RCC 7860 (cell line): ENCODE results near the gene FOXP4.

ENCODE experiments used
- DNase-seq: peaks from one replicate; pipeline ENCODE4 v3.0.0-alpha.2; 2015; ENCODE audit warnings: low spot score
- FAIRE-seq: peaks from 2 replicates; lab custom pipeline; 2012; peaks lifted over from hg19 to GRCh38; lab: Jason Lieb, UNC

The FOXP4 gene

DNA sequence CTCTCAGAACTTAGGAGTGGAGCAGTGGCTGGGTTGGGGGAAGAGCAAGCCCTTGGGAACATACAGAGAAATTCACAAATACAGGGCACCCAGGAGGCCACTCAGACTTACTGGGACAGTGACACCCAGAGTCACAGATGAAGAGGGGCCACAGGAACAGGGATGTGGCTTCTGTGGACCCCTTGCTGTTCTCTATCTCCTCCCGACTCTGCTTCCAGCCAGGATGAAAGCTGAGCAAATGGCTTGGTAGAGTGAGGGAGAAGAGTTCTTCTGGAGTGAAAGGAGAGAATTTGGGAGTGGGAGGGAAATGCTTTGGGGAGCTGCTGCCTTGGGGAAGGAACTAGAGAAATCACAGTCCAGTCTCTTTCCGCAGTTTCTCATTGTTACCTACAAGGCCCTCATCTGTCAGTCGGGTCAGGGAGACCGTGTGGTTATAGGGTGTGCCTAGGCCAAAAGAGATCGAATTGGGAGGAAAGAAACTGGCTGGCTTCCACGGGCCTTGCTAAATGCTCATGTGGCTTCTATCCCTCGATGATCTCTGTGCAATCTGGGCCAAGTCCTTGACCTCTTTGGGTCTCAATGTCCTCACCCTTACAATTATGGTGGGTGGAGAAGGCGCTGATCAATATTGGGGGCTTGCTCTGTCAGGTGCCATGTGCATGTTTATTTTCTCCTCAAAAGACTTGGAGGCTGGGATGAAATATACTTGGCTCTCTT lies 17.0 kb downstream of the FOXP4 start:
- FAIRE-seq (no peak), DNase-seq (no peak)

- no peak for FAIRE-seq
- no peak for DNase-seq
These were observed 18.4 kb downstream of the FOXP4 start for GRCh38 chr6:41564448-41565142.

DNA sequence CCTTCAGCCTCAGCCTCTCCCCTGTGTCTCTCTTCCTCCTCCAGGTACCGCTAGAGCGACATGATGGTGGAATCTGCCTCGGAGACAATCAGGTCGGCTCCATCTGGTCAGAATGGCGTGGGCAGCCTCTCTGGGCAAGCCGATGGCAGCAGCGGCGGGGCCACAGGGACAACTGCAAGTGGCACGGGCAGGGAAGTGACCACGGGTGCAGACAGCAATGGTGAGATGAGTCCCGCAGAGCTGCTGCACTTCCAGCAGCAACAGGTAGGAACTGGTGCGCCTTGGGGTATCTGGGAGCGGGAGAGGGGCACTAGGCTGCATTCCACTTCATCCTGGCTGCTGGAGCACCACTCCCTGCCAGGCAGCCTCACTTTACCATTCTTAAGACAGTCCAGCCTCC lies 19.5 kb downstream of the FOXP4 start:
- no peak for DNase-seq
- FAIRE-seq = no peak

DNA sequence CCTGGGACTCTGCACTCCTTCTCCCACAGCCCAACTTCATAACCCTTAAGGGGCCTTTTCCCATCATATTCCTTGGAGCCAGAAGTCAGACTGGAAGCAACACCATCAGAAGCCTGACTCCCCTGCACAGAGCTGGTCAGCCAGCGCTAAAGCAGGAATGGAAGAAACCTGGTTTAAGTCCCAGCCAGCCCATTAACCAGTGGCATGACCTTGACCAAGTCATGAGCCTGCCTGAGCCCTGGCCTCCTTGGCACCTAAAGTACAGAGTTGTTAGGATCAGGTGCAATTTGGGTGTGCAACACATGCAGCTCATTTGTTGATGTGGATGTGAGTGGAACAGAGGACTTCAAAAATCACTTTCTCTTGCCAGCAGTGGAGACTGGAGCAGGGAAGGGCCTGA lies 20.8 kb downstream of the FOXP4 start:
- FAIRE-seq = no peak
- no peak for DNase-seq

GRCh38 chr6:41567684-41568083 lies 21.5 kb downstream of the FOXP4 start:
- FAIRE-seq = no peak
- no peak for DNase-seq

DNA sequence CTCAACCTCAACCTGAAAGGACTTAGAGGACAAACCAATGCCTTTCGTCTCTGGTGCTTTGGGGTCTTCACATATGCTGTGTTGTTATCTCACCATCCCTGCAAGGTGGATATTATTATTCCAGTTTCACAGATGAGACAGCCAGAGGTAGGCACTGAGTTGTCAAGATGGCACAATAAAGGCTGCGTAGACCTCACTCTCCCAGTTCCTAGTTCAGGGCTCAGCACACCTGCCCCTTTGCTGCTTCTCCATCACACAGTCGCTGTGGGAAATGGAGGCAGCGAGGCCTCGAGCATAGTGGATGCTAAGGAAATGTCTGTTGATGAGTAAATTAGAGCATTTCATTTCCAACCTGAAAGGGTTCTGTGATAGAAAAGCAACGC lies 22.0 kb downstream of the FOXP4 start:
- FAIRE-seq = no peak

GRCh38 chr6:41568585-41569384 lies 22.6 kb downstream of the FOXP4 start:
- FAIRE-seq (no peak), DNase-seq (no peak)

More for the DNA sequence above, 22.0 kb downstream of the FOXP4 start:
- DNase-seq = no peak

- FAIRE-seq (no peak), DNase-seq (no peak)
These were observed 24.1 kb downstream of the FOXP4 start for GRCh38 chr6:41570259-41570615.

GRCh38 chr6:41571021-41571780 lies 25.0 kb downstream of the FOXP4 start:
- DNase-seq (no peak), FAIRE-seq (no peak)

DNA sequence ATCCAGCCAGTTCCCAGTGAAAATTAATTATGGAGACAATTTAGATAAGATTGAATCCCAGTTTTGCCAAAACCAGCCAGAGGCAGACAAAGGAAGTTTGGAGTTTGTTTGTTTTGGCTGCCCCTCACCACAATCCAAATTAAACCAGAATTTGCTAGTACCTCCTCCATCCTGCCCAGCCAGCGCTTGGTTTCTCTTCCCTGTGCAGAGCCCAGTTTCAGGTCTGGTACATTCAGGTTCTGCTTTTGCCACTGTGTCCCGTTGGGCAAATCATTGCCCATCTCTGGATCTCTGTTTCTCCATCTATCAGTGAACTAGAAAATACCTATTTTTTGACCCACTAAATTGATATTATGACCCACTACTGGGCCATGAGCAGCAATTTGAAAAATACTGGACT lies 26.4 kb downstream of the FOXP4 start:
- FAIRE-seq = no peak

GRCh38 chr6:41573276-41573675 lies 27.1 kb downstream of the FOXP4 start:
- FAIRE-seq = no peak
- no peak for DNase-seq

More for the DNA sequence above, 26.4 kb downstream of the FOXP4 start:
- no peak for DNase-seq

GRCh38 chr6:41573985-41574384 lies 27.8 kb downstream of the FOXP4 start:
- no peak for FAIRE-seq
- DNase-seq = no peak

DNA sequence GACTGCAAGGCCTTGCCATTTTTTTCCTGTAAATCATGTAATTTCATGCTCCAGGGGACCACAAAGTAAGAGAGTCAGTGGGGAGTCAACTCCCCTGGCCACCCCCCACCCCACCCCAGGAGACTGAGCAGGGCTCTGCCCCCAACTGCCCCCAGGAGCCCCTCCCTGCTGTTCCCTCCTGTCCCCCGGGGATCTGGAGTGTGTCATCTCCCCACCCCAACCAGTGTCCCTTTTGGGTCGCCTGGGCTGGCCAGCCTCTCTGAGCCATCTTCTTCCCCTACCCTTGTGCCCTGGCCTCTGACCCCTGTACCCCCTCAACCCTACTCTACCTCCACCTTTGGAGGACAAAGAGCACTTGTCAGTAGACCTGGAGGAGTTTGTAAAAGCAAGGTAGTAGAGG lies 29.4 kb downstream of the FOXP4 start:
- no peak for FAIRE-seq
- DNase-seq = no peak

GRCh38 chr6:41576667-41577066 lies 30.5 kb downstream of the FOXP4 start:
- DNase-seq (no peak), FAIRE-seq (no peak)

GRCh38 chr6:41577356-41578216 lies 31.4 kb downstream of the FOXP4 start:
- FAIRE-seq = no peak
- peak; percentile 10 for DNase-seq

DNA sequence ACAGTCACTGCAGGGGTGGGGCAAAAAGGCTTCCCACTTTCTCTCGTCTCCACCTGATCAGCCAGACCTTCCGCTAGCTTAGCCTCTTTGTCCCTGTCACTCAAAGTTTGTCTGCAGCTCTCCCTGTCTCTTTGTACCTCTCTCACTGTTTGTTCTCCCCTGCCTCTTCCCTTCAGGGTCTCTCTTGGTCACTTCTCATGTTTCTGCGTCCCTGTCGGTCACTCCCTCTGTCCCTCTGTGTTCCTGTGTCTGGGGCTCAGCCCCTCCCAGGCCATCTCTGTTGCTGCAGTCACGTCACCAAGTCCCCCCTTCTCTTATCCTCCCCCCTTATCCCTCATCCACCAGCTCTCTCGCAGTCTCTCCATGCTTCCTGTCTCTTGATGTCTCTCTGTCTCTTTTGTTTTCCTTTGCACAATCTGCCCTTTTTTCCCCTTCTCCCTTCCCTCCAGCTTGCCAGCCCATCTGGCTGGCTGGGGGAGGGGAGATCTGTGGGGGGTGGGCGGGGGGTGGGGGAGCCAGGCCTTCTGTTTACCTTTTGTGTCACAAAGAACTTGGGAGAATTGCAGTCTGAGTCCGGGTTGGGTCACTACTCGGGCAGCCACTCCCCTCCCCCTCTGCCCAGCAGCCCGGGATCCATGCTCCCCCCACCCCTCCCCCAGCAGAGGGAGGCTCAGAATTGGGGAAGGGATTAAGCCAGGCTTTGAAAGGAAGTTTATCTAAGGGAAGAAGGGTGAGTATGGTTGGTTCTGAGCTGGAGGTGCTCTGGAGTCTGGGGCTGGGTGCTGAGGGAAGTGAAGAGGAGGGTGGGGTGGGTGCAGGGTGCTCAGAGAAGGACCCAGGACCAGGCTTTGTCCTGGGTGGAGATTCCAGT lies 32.3 kb downstream of the FOXP4 start:
- FAIRE-seq (no peak), DNase-seq (no peak)

DNA sequence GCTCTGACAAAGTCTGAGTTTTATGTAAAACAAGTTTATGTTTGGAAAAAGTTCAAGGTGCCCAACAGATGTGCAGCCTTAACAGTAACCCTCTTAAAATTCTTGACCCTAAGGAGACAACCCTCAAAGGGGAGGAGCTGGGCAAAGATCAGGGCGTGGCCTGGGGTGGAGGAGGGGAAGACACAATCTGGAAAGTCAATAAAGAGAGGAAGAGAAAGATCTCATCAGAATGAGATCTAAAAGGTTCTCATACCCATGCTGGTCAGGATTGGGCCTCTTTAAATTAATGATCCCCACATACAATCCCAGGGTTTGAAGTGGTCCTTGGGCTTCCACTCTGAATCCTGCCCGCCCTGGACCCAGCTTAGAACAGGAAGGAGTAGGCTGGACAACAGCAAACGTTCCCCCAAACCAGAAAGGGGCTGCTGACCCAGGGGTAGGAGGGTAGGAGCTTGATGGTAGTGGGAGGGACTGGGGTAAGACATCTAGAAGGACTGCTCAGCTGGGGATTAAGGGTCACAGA lies 33.0 kb downstream of the FOXP4 start:
- FAIRE-seq (no peak), DNase-seq (no peak)

DNA sequence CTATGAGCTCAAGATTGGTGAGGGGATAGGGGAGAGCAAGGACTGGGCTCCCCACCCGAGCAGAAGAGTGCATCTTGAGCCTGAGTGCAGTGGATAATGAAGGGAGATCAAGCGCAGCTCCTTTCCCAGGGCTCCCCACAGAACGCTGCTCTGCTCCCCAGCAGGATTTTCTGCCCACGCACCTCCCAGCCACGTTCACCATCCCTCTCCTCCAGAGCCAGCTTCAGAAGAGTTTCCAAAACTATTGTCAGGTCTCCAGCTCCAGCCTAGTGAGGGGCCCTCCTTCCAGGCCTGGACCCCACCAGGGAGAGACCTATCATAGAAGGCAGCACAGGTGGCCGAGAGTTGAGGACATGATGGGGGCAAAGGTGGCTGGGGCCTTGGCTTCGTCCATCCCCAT lies 34.5 kb downstream of the FOXP4 start:
- no peak for DNase-seq
- no peak for FAIRE-seq

DNA sequence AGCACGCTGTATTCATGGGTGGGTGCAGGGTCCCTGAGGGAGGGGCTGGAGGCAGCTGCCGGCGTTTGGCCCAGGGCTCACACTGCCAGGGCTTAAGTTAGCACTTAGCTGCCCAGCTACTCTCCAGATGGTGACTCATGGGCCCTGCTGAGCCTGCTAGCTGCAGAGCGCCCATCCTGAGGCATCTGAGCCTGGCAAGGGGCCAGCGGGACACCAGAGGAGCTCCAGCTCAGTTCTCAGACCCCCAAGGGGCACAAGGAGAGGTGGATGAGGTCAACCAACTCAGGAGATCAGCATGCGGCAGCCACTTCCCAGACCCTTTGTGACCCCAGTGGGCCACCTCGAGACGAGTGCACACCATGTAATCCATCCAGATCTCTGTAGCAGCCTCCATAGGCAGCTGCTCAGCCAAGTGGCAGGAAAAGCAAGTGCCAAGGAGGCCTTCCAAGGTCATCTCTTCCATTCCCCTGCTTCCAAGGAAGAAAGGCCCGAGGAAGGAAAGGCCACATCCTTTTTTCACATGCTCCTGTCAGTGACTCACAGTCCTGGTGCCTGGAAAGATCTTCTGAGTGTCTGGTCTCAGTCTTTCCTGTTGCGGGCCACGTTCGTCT lies 35.3 kb downstream of the FOXP4 start:
- FAIRE-seq = peak; percentile 89

More for the DNA sequence above, 35.3 kb downstream of the FOXP4 start:
- peak; percentile 97 for DNase-seq
